Stimulated activated CD8-positive, alpha-beta memory T cell treated with anti-CD3 and anti-CD28 coated beads, Interleukin-12 subunit alpha, Interleukin-12 subunit beta, amount 100 ng/mL, for 1 hour (primary cell): ENCODE data around the gene DGKQ.

Source experiments
- DNase-seq: peaks from one replicate; pipeline ENCODE4 v3.0.0-alpha.2; 2020; ENCODE audit warnings: low read depth

DGKQ gene

GRCh38 chr4:961351-962230, 11.8 kb downstream of the DGKQ start:
- no peak for DNase-seq

- DNase-seq: no peak
Observed at GRCh38 chr4:960636-961350, 12.6 kb downstream of the DGKQ start.

DNA sequence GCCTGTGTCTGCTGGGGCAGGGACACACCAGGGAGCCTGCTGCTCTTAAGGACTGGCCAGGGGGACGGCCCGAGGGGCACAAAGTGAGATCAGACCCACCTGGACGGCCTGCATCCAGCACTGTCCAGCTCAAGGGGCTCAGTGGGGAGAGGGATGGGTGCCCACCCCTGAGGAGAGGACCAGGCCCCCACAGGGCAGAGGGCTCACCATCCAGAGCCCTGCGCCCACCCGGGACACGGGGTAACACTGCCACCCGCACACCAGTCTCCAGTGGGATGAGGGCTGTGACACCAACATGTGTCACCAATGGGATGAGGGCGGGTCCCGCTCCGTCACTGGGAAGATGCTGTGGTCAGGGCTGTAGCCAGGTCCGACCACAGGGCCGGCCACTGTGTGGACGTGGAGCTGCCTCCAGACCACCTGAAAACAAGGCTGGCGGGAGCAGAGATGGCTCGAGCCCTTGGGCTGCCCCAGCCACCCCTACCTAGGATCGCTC, 13.2 kb downstream of the DGKQ start:
- no peak for DNase-seq

DNA sequence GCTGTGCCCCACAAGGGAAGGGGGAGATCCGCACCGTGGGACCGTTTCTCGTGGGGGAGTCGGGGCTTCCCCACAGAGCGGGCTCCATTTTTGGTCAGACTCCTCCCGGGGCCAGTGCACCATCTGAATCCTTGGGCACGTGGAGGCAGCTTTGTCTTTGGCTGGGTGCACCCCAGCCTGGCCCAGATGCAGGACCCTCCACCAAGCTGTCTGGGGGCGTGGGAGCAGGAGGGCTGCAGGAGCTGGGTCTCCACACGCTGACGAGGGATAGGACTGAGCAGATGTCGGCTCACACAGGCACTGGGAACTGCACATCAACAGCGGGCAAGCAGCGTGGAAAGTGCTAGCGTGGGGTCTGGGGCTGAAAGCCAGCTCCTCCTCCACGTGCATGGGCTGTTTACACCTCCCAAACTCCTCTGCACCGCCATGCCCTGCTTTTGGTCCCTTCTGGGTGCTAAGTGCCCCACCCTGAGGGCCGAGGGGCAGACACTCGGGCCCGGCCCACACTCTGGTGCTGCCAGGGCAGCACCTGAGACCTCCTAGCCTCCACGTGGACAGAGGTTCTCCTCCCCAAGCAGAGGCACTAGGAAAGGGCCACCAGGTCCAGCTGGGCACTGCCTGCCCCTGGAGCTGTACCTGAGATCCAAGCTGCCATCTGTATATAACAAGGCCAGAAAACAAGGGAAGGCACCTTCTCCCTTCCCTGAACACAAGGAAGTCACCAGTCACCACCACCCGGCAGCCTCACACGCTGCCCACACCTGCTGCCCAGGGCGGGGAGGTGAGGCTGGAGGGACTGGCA, 13.8 kb downstream of the DGKQ start:
- no peak for DNase-seq

- DNase-seq: no peak
Observed at GRCh38 chr4:958696-959337, 14.6 kb downstream of the DGKQ start.

GRCh38 chr4:958314-958665, 15.1 kb downstream of the DGKQ start:
- DNase-seq: no peak

DNA sequence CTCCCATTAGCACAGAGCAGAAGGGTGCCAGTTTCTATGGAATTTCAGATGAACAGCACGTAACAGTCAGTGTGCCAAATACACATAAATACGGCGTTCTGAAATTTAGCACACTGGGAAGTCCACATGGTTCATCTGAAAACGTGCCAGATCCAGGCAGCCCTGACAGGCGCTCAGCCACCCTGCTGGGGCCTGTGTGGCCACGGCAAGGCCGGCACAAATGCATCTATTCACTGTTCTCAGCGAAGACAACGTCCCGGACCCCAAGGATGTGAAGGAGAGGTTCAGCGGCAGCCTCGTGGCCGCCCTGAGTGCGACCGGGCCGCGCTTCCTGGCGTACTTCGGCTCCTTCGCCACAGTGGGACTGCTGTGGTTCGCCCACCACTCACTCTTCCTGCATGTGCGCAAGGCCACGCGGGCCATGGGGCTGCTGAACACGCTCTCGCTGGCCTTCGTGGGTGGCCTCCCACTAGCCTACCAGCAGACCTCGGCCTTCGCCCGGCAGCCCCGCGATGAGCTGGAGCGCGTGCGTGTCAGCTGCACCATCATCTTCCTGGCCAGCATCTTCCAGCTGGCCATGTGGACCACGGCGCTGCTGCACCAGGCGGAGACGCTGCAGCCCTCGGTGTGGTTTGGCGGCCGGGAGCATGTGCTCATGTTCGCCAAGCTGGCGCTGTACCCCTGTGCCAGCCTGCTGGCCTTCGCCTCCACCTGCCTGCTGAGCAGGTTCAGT, 15.6 kb downstream of the DGKQ start:
- no peak for DNase-seq

DNA sequence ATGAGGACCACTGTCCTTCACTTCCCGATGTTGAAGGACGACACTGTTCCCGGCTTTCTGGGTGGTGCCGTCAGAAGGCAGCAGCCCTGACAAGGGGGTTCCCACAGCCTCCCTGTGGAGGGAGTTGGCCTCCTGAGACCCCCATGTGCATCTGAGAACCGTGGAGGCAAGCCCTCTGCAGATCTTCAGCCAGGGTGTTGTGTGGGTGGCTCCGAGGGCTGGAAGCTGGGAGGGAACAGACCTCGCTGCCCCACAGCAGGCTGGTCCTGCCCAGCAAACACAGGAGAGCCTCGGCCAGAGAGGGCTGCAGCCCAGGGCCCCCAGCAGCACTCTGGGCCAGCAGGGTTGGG, 16.2 kb downstream of the DGKQ start:
- no peak for DNase-seq

DNA sequence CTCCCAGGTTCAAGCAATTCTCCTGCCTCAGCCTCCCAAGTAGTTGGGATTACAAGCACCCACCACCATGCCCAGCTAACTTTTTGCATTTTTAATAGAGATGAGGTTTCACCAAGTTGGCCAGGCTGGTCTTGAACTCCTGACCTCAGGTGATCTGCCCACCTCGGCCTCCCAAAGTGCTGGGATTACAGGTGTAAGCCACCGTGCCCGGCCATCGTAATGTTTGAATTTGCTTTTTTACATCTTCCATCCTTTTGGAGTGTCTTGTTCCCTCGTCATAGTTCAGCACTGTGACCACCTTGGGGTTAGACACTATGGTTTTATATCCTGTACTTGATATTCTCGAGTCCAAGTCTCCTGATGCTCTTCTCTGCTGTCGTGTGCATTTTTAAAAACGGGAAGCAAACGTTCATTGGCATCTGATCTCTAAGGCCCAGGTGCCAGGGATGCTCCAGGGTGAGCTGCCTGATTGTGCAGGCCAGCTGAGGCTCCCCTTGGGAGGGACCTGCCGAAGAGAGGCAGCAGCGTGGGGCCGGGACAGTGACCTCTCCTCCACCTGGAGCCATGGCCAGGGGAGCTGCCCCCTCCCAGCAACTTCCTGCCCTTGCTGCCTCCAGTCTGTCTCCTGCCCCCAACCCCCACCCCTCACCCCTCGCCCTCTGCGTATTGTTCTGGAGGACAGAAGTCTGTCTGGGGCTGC, 16.7 kb downstream of the DGKQ start:
- DNase-seq: no peak

- DNase-seq: no peak
Observed at GRCh38 chr4:955931-956381, 17.4 kb downstream of the DGKQ start.

DNA sequence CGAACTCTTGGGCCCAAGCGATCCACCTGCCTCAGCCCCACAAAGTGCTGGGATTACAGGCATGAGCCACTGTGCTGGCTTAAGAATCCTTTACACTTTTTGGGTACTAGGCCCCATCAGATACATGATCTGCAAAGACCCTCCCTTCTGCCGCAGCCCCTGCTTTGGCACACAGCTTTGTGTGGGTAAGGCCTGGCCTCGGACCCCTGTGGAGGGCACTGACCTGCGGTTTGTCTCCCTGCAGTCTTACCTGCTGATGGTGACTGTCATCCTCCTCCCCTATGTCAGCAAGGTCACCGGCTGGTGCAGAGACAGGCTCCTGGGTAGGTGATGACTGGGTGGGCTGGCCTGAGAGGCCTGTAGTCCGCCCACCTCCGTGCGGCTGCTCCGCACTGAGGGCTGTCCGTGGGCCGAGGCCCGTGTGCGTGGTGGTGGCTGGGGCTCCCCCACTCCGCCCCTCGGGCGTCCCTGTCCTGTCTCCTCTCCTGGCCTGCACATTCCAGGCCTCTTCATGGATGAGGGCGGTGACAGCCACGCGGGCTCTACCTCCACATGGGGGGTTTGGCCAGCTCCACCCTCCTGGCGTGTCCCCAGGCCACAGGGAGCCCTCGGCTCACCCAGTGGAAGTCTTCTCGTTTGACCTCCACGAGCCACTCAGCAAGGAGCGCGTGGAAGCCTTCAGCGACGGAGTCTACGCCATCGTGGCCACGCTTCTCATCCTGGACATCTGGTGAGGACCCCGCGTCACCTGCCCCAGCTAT, 18.0 kb downstream of the DGKQ start:
- no peak for DNase-seq

- DNase-seq: no peak
Observed at GRCh38 chr4:954211-955020, 19.0 kb downstream of the DGKQ start.

DNA sequence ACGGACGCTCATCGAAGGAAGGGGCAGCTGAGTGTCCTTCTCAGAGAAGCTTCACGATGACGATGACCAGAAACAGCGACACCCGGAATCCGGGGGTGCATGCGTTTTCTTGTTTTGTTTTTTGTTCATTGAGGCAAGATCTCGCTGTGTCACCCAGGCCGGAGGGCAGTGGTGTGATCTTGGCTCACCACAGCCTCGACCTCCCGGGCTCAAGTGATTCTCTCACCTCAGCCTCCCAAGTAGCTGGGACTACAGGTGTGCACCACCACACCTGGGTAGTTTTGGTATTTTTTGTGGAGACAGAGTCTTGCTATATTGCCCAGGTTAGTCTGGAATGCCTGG, 19.8 kb downstream of the DGKQ start:
- no peak for DNase-seq

DNA sequence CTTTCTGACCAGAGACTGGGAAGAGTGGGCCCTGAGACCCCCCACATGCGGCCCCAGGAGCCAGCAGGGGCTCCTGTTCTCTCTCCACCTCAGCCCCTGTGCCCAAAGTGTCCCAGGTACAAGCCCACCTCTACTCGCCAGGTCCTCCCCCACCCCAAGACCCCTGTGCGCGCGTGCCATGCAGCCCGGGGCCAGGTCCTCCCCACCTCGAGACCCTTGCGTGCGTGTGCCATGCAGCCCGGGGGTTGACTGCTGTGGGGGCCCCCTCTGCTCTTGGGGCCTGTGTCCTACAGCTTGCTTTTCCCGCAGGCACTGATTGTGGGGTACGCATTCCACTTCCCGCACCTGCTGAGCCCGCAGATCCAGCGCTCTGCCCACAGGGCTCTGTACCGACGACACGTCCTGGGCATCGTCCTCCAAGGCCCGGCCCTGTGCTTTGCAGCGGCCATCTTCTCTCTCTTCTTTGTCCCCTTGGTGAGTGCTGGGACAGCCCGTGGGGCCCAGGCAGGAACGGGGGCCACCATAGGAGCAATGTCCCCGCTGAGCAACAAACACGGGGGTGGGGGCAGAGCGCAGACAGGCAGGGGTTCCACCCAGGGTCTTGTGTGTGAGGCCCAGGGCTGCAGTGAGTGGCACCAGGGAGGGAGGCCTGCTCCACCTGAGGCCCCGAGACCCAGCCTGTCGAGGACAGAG, 20.3 kb downstream of the DGKQ start:
- no peak for DNase-seq

- no peak for DNase-seq
Observed at GRCh38 chr4:951594-952468, 21.5 kb downstream of the DGKQ start.

- DNase-seq: no peak
Observed at GRCh38 chr4:951186-951585, 22.2 kb downstream of the DGKQ start.

DNA sequence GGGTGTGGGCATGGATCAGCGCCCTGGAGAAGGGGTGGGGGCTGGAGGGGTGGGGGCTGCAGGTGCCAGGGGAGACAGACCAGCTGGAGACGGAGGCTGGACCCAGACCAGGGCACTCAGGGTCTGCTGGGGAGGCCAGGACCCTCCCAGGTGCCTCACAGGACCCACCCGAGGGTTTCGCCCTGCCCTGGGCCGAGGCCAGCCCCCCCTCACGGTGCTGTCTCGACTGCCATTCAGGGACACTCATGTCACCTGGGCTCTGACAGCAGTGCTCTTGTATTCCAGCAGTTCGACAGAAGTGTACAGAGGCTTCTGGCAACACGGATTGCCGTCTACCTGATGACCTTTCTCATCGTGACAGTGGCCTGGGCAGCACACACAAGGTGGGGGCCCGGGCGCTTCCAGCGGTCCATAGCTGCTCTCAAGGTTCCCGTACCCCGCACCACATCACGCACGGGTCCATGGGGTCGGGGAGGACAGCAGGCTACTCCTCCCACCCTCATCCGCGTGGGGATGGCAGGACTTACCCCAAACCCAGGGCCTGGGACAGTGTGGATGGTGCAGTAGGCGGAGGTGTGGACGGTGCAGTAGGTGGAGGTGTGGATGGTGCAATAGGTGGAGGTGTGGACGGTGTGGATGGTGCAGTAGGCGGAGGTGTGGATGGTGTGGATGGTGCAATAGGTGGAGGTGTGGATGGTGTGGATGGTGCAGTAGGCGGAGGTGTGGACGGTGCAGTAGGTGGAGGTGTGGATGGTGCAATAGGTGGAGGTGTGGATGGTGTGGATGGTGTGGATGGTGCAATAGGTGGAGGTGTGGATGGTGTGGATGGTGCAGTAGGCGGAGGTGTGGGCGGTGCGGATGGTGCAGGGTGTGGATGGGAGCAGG, 23.0 kb downstream of the DGKQ start:
- DNase-seq: no peak
